Peyer's patch (tissue), 4 donors: ENCODE measurements around the gene CELSR1.

Experiments
- CTCF ChIP-seq, 6 experiments: fragments of 450-650 bp in 4 of 6; fragments of 200-600 bp in 2 of 6; sonication (generic) in 1 of 6; IDR thresholded peaks; one replicate each; pipeline ENCODE4 v1.5.1; 2017 to 2019; ENCODE audit warnings: antibody characterized with exemption in 6 of 6, mild to moderate bottlenecking in 3 of 6, moderate library complexity in 1 of 6
- POLR2A ChIP-seq, 2 donors: fragments of 450-650 bp; IDR thresholded peaks; one replicate each; pipeline ENCODE4 v1.5.1; 2017; ENCODE audit warnings: antibody characterized with exemption in 2 of 2, mild to moderate bottlenecking in 2 of 2, moderate library complexity in 2 of 2

- TF ChIP-seq CTCF (IDR thresholded peaks at IDR 0.05): no peak
- TF ChIP-seq POLR2A (IDR thresholded peaks at IDR 0.05): no peak
Measured at GRCh38 chr22:46428171-46428570, 109.2 kb downstream of the CELSR1 start.
